ENCODE results near the gene THBS2.
"Not testable (repeated sequence)": the region's sequence is repeated elsewhere in the genome, so short reads cannot be mapped to it uniquely, and the experiment has no call there.

The THBS2 gene

DNA sequence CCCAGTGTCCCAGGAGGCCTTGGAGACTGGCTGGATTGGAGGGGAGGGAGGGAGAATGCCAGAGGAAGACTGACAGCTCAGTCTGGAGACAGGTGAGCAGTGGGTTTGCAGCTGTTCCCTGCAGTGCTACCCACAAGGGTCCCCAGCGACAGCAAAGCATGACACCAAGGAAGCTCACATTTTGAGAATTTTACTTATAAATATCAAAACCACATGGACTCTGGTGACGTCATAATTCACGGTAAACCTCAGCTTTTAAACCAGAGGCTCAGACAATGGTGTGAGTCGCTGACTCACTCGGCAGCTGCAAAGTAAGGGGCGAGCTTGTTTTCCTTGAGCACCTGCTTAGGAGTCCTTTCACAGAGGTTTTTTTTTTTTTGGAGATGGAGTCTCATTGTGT, 65.2 kb downstream of the THBS2 start:
- in situ Hi-C loops (cut with MboI; ENCODE audit: low sequenced_read_pairs) = no loop called here

DNA sequence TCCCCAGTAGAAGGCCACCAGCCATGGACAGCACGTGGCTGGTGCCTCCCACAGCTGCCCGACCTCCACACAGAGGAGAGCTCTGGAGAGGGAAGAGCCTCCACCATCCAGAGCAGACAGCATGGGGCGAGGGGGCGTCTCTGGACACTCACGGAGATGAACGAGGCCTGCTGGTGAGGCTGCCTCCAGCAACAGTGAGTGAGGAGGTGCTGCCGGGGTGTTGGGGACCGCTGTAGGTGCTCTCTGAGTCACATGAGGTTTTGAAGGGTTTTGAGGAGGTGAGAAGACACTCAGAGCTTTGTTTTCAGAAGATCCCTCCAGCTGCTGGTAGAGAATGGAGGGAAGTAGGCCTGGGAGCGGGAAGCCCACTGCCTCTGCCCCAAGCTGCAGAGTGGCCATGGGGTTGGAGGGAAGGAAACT, 65.6 kb downstream of the THBS2 start:
- in situ Hi-C loops (cut with MboI; ENCODE audit: low sequenced_read_pairs) = no loop called here

DNA sequence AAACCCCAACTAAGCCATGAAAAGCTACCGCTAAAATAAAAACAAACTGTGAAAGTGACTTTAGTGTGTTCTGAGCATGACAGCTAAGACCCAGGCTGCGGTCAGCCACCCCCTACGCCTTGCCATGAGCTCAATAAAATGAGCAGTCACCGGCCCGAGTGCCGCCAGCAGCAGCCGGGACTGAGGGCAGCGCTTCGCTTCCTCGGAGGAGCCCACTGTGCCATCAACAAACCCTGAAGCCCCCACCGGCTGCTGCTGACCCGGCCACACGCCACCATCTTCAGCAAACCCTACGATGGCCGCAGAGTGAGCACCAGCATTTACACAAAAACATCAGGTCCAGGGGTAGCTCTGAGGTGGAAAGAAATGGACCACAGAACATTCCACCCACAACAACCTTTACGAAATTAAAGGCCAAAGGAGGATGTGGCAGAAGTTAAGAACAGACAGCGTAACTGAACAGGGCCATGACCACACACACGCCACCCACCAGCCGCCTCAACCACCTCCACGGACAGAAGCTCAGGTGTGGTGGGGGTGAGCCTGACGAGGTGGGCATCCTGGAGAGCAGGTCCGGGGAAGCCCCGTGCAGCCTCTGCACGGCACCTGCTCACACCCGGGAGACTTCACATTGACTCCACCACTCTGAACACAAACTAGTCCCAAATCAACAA, 67.0 kb downstream of the THBS2 start:
- in situ Hi-C loops (cut with MboI; ENCODE audit: low sequenced_read_pairs) = no loop called here

DNA sequence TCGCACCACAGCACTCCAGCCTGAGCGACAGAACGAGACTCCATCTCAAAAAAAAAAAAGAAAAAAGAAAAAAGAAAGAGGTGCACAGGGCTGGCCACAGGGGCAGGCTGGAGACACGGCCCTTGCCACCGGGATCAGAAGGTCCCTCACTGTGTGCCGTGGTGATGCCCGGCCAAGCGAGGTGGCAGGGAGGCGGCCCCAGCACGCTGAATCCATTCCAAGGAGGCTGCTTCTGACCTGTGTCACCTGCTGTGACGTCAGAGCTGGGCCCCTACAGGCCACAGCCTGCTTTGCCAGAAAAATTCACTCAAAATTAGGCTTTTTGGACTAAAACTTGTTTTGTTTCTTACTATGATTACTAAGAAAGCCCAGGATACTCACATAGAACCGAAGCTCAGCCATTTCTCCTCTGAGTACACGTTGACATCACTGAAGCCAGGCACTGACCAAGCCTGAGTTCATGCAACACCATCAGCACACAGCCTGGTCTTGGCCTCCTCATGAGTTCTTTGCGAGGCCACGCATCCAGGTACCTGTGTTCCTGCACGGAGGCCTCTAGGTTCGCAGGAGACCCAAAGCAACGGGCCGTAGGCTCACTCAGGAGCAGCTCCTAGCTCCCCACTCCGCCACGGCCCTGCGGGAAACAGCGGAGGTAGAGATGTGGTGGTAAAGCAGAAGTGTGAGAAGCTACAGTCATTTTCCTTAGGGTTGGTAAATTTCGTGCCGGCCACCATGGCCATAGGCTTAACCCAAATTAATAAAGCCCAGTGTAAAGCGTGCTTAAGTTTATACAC, 67.8 kb downstream of the THBS2 start:
- in situ Hi-C loops (cut with MboI; ENCODE audit: low sequenced_read_pairs) = no loop called here

DNA sequence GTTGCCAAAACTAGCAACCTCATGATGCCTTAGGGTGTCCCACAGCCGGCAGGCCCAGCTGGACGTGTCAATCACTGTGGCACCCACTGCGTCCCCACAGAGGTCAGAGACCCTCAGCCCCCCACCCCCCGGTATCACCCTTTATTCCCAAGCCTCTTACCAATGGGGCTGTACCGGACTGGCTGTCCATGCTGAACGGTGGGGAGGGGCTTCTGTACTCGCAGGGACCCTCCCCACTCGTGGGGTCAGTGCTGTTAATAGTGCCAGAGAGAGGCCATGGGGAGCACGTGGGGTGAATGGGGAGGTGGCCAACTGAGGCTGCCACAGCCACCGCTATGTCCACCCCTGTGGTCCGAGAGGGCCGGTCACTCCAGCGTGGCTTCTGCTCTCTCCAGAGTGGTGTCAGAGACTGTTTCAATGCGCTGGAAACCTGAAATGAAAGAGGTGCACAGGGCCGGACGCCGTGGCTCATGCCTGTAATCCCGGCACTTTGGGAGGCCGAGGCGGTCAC, 68.6 kb downstream of the THBS2 start:
- in situ Hi-C loops (cut with MboI; ENCODE audit: low sequenced_read_pairs) = no loop called here

DNA sequence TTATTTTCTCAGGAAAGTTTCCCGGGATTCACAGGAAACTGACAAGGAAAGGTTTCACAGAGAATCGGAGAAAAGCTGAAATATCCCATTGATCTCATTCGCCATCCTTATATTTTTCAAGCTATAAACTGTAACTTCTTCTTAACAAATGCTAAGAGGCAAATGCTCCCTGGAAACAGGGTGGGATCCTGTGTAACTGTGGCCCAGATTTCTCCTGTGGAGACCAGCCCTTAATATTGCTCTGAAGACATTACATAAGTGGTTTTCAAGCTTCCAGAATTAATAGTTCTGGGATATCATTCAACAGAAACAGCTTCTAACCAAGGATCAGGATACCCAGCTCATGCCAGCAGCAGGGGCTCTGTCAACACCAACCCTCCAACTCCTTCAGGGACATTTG, 69.2 kb downstream of the THBS2 start:
- in situ Hi-C loops (cut with MboI; ENCODE audit: low sequenced_read_pairs) = no loop called here

DNA sequence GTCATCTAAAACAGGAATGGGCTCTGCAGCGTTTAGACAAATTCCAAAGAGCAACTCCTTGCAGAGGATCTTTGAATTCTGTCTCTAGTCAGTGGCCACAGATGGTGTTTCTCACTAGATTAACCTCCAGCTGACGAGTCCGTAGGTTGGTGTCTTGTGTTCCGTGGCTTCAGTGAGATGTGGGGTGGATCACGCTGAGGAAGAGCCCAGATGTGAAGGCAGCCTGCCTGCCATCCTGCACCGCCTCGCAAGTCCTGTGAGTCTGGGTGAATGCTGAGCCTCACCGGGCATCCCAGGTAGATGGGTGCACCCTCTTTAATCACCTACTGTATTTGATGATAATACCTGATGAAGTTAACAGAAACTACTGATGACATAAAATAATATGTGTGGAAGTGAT, 70.4 kb downstream of the THBS2 start:
- in situ Hi-C loops (cut with MboI; ENCODE audit: low sequenced_read_pairs) = no loop called here

DNA sequence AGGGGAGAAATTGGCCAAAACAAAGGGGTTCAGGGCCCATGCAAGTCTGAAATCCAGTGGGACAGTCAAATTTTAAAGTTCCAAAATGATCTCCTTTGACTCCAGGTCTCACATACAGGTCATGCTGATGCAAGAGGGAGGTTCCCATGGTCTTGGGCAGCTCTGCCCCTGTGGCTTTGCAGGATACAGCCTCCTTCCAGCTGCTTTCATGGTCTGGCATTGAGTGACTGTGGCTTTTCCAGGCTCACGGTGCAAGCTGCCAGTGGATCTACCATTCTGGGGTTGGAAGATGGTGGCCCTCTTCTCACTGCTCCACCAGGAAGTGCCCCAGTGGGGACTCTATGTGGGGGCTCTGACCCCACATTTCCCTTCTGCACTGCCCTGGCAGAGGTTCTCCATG, 73.8 kb downstream of the THBS2 start:
- in situ Hi-C loops (cut with MboI; ENCODE audit: low sequenced_read_pairs) = not testable (repeated sequence)

DNA sequence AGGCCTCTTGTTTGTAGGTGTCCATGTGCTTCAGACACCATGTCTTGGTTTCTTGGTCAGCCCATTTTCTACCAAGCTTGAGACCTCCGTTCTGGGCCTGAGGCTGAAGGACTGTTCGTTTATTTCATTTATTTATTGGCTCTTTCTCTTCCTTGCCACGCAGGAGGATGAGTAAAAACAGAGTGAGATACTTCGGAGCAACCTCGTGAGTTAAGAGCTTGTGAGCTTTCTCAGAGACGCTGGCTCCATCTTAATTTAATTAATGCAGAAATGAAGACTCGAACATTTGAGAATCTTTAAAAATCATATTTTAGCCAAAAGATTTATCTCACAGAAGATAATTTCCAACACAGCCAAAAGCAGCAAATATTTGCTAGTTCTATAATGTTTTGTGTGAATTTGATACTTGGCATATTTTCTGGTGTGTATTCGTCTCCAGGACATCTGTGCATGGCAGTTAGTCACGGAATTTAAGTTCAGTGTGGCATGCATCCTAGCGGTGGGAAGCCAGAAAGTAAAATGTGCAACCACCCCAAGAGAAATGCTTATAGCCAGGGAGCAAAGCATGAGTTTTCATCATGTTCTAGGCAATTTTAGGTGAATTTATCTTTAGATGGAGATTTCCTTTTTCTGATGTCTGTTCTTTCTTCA, 76.0 kb downstream of the THBS2 start:
- in situ Hi-C loops (cut with MboI; ENCODE audit: low sequenced_read_pairs) = no loop called here

DNA sequence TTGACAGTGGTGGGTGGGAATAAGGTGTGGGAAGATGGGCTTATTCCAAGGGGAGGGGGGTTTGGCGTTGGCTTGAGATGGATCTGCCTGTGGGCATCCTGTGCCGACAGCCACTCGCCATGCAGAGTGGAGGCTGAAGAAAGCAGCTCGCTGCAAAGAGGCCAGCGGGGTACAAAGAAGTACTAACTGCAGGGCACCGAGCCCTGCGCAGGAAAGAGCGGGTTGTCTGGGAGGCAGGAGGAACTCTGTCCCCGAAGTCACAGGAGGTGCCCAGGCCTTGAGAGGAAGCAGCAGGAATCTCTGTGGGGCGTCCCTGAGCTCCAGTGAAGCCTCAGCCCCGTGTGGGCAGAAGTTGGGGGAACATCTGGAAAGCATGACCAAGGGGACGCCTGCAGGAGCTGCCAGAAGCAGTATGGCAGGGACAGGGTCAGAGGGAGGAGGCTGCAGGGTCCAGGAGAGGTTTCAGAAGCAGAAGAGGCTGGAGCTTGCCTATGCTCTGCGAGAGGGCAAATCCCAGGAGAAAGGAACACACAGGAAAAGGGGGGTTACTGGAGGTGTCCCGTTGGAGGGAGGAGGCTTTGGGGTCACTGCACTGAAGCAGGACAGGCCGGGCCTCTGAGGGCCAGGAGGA, 77.2 kb downstream of the THBS2 start:
- in situ Hi-C loops (cut with MboI; ENCODE audit: low sequenced_read_pairs) = no loop called here

DNA sequence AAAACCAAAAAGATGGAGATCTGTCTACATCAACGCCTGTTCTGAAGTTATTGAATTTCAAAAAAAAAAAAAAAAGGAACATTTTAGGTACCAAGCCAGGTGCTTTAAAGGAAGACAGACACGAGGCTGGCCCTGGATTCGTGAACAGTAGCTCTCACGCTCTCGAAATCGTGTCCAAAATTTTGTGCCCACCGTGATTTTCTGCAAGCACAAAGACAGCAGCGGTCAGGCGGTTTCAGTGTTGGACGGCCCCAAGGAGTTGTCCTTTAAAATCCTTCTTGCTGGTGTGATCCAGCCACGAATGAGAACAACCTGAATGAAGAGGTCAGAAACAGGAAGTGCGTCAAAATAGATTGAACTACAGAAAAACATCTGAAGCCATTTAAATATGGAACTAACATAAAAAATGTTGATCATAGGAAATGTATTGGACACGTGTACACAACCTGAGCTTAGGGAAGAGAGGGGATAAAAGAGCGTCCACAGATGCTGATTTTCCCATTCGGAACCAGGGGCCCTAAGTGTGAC, 78.2 kb downstream of the THBS2 start:
- in situ Hi-C loops (cut with MboI; ENCODE audit: low sequenced_read_pairs) = no loop called here

DNA sequence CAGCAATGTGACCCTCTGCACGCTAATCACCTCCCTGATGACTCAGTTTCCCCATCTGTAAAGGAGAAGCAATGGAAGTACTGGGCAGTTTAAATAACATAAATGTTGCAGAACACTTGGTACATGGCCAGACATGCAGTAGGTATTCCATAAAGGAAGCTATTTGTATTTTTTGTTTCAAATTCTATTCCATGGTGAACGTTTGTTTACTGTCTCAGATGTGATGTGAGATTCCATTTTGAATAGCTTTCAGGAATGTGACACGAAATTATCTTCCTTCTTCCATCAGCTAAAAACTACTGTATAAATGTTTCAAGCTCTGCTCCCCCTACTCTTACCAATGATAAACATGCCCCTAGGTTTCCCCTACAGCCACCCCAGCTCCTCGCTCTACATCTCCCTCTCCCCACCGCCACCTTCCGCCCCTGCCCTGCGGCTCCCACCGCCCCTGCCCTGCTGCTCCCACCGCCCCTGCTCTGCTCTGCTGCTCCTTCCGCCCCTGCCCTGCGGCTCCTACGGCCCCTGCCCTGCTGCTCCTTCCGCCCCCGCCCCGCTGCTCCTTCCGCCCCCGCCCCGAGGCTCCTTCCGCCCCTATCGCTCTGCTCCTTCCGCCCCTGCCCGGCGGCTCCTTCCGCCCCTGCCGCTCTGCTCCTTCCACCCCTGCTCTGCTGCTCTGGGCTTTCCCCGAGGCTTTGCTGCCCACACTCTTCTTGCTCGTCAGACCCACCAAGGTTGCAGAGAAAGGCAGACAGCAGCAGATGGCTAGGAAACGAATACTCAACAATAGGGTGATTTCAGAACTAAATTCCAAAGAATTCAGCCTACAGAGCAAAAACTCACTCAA, 78.9 kb downstream of the THBS2 start:
- in situ Hi-C loops (cut with MboI; ENCODE audit: low sequenced_read_pairs) = no loop called here

DNA sequence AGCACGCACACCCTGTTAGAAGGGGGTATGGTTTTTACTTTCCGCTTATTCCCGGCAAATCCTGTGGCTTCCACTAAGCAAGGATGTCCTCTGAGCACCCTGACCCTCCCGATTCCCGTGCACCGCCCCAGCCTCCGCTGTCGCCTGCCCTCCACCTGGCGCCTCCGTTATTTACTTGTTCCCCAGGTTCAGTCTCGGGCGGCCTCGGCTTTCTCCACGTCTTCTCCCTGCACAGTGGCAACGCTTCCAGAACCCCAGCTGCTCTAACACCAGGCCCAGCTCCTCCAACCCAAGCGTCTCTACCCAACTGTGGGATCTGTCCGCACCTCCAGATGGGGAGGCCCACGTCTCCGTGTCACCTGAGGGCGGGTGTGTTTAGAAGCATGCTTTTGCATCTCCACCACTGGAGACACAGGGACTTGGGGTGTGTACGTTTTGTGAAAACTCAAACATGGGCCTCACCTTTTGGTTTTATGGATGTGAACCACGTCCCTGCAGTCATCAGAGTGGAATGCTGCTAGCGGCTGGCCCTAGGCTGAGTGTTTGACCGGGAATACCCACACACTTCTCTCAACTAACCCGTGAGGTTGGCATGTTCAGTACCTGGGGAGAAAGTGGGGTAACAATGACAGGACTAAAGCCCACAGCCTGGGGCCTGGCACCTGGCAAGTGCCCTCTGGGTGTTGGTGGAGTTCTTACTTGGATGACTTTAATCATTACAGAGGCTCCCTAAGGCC, 79.9 kb downstream of the THBS2 start:
- in situ Hi-C loops (cut with MboI; ENCODE audit: low sequenced_read_pairs) = no loop called here

DNA sequence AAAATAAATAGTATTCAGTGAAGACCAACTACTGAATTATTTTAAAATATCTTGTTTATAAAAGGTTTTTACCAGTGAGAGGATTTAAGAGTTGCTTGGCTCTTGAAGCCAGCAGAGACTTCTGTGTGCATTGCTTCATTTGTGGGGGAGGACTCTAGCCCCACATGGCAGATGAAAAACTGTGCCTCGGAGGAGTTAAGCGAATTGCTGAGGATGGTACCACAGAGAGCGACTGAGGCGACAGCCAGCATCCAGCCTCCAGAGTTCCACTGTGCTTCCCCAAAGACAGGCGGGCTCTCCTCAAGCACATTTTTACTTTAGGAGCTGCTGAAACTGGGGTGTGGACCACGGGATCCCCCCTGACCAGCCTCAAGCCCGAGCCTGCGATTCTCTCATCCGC, 80.7 kb downstream of the THBS2 start:
- in situ Hi-C loops (cut with MboI; ENCODE audit: low sequenced_read_pairs) = no loop called here

DNA sequence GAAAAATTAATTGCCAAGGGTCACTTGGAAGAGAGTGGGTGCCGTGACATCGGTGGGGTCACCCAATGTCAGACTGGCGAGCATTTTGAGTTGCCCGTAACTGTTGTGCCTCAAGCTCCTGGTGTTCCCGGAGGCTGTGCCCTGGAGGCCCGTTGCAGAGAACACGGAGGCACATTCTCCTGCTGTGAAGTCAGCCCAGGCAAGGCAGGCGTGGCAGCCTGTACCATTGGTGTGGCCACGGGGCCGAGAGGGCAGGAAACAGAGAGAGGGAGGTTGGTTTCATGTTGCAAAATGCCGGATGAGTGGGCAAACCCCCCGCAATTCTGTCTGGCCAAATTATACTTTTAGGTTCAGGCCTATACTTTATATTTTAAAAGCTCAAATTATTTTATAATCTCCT, 81.2 kb downstream of the THBS2 start:
- in situ Hi-C loops (cut with MboI; ENCODE audit: low sequenced_read_pairs) = no loop called here

DNA sequence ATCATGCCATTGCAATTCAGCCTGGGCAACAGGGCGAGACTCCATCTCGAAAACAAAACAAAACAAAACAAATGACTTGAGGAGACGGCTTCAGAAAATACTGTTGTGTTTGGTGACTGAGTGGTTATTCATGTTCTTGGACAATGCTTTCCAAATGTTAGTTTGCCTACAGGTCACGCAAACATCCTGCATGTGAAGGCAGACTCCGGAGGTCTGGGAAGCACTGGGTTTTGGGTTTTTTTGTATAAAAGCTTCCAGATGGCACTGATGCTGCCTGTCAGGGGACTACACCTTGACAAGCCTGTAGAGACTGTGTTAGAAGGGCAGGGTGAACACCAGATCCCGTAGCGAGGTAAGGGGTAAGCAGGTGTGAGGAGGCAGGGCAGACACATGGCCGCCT, 81.7 kb downstream of the THBS2 start:
- in situ Hi-C loops (cut with MboI; ENCODE audit: low sequenced_read_pairs) = no loop called here

DNA sequence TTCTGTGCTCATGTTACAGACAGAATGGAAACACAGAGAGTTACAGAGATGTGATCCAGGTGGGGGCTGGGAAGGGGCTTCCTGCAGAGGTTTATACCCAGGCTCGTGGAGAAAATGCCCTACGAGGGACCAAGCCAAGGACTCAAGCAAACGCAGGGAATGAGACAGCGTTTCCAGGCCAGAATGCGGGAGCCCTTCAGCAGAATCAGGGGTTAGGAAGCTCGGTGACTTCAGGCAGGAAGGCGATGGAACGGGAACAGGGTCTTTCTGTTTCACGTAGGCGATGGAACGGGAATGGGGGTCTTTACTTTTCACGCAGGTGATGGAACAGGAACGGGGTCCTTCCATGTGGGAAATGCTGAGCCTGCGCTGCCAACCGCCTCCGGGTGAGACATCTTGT, 82.6 kb downstream of the THBS2 start:
- in situ Hi-C loops (cut with MboI; ENCODE audit: low sequenced_read_pairs) = no loop called here

DNA sequence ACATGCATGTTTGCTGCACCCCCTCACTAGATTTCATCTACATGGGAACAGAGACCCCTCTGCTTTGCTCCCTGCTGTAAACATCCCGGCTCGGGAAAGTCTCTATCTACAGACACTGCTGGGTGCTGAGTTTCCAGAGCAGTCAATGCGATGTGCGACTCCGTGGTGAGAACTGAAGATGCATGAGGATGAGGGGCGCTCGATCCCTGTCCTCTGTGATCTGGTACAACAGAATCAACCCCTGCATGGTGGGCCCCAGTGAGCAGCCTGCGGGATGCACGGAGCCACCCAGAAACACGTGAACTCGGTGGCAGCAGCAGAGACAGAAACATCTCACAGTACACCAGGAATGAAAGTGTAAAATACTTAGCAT, 83.1 kb downstream of the THBS2 start:
- in situ Hi-C loops (cut with MboI; ENCODE audit: low sequenced_read_pairs) = no loop called here

DNA sequence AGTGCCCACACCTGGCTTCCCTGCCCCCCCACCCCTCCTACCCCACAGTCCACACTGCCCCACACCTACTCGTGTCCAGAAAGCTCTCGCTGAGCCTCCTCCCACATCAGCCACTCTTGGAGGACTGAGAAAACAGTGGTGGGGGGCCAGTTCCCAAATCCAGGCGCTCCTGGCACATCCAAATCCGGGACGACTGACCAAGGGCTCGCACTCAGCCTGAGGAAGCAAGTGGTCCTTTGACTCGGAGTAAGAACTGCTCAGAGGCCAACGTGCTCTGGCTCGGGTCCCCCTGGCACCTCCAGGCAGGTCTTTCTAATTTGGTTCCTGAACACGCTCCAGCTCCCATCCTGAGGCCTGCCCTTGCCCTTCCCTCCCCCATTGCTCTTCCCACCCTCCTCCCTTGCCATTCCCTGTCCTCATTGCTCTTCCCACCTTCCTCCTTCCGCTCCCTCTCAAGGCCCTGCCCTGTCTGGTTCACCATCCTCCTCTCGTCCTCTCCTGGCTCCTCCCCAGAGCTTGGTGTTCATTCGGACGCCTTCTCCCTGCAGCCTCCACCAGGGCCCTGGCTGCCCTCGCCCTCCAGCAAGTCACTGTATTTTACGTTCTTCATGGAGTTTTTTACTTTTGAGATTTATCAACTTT, 83.6 kb downstream of the THBS2 start:
- in situ Hi-C loops (cut with MboI; ENCODE audit: low sequenced_read_pairs) = no loop called here
